Mucosa of rectum (tissue), 2 donors: ENCODE measurements around the gene ZNF771.

ENCODE experiments used
- H3K27ac ChIP-seq, 2 donors: one replicate each; pipeline ENCODE4 v1.7.0; 2013; ENCODE audit warnings: inconsistent platforms in 2 of 2, low read depth in 2 of 2, low read length in 2 of 2
- H3K27me3 ChIP-seq, 2 donors: one replicate each; pipeline ENCODE4 v1.7.0; 2013; ENCODE audit warnings: low read length in 2 of 2; ENCODE audit not compliant: control insufficient read depth in 2 of 2, insufficient read depth in 2 of 2
- H3K36me3 ChIP-seq, 2 donors: one replicate each; pipeline ENCODE4 v1.7.0; 2013; ENCODE audit warnings: low read length in 2 of 2; ENCODE audit not compliant: control insufficient read depth in 2 of 2, insufficient read depth in 2 of 2
- H3K4me1 ChIP-seq, 2 donors: one replicate each; pipeline ENCODE4 v1.7.0; 2013; ENCODE audit warnings: low read length in 2 of 2, mild to moderate bottlenecking in 1 of 2; ENCODE audit not compliant: control insufficient read depth in 2 of 2, insufficient read depth in 2 of 2
- H3K4me3 ChIP-seq, 2 donors: one replicate each; pipeline ENCODE4 v1.7.0; 2013; ENCODE audit warnings: low read length in 2 of 2
- H3K9ac ChIP-seq, 2 donors: one replicate each; pipeline ENCODE4 v1.7.0; 2013; ENCODE audit warnings: low read length in 2 of 2, low read depth in 1 of 2, mild to moderate bottlenecking in 1 of 2
- H3K9me3 ChIP-seq, 2 donors: one replicate each; pipeline ENCODE4 v1.7.0; 2013; ENCODE audit warnings: low read length in 2 of 2; ENCODE audit not compliant: control insufficient read depth in 2 of 2
- donor health status: healthy.
- donor health status: Normal muscosa, but diverticular disease.

Gene ZNF771

GRCh38 chr16:30368122-30368791 lies 39.1 kb upstream of the ZNF771 start:
- Histone ChIP-seq H3K4me1 (peaks cover 24 to 32% of the 10 kb centered on the region in 2 donors), H3K4me3 (peak overlapping the region; percentile 70 to 84), H3K27me3 (no peaks in the 10 kb centered on the region), H3K27ac (peak overlapping the region; percentile 5 to 32), H3K9me3 (no peaks in the 10 kb centered on the region), H3K9ac (peak overlapping the region; percentile 75), H3K36me3 (peaks cover 13 to 14% of the 10 kb centered on the region in 2 donors)

DNA sequence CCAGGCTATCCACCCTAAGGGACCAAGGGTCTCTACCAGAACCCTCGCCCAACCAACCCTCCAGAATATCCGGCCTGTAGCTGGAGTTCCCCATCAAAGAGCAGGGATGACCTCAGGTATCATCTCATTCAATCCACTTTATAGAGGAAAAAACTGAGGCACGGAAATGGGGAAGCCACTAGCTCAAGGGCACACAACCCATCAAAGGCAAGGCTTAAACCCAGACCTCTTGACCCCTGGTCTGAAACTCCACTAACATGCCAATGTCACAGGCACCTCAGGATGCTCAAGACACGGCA lies 38.7 kb upstream of the ZNF771 start:
- Histone ChIP-seq H3K4me1 (peaks cover 24 to 32% of the 10 kb centered on the region in 2 donors), H3K27ac (peak overlapping the region; percentile 19 to 32), H3K9ac (peak overlapping the region; percentile 75), H3K4me3 (peak overlapping the region; percentile 70 to 84), H3K27me3 (no peaks in the 10 kb centered on the region), H3K9me3 (no peaks in the 10 kb centered on the region), H3K36me3 (peaks cover 13 to 14% of the 10 kb centered on the region in 2 donors)

DNA sequence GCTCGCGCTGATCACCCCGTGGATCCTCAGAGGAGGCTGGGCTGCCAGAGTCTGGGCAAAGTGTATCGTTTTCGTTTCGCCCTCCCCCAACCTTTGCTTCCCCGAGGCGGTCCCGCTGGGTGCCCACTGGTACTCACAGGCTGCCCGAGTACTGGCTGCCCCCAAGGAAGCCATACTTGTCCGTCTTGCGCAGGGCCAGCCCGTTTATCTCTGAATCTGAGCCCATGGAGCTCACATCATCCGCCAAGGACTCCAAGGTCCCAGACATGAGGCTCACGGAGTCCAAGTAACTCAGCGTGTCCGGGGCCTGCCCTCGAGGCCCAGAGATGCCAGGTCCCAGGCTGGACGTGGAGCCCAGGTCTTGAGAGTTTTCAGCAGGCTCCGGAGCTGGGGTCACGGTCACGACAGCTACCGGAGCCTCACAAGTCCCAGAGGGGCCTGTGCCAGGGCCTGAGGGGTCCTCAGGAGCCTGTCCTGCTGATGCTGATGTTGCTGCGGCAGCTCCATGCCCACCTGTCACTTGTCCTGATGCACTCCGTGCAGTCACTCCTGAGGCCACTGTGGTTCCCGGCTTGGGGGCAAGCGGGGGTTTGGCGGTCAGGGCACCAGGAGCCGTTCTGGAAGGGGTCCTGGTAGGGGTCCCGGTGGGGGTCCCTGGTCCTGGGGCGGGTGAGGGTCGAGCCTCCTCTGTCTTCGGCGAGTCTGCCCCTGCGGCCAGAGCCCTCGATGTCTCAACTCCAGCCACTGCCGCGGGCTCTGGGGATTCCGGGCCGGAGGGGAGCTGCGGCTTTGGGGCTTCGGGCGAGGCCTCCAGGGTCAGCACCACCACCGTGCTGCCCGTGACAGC lies 38.1 kb upstream of the ZNF771 start:
- peak overlapping the region; percentile 70 to 84 for H3K4me3 ChIP-seq
- peaks cover 24 to 32% of the 10 kb centered on the region in 2 donors for H3K4me1 ChIP-seq
- peak overlapping the region; percentile 75 for H3K9ac ChIP-seq
- no peaks in the 10 kb centered on the region for H3K27me3 ChIP-seq
- H3K27ac ChIP-seq = peak overlapping the region; percentile 19 to 67
- H3K36me3 ChIP-seq = peaks cover 13% of the 10 kb centered on the region in 2 donors
- no peaks in the 10 kb centered on the region for H3K9me3 ChIP-seq

- Histone ChIP-seq H3K27ac (peak overlapping the region; percentile 19 to 67), H3K9ac (peak overlapping the region in 1 of 2 donors; percentile 75), H3K4me1 (peaks cover 24 to 32% of the 10 kb centered on the region in 2 donors), H3K4me3 (peak overlapping the region; percentile 70 to 84), H3K36me3 (peaks cover 6 to 8% of the 10 kb centered on the region in 2 donors), H3K27me3 (no peaks in the 10 kb centered on the region), H3K9me3 (no peaks in the 10 kb centered on the region)
These were observed 37.4 kb upstream of the ZNF771 start for GRCh38 chr16:30369938-30370455.

GRCh38 chr16:30370456-30371247 lies 36.8 kb upstream of the ZNF771 start, which contains the start of gene TBC1D10B:
TBC1D10B (minus strand) TSS chr16:30370494; CDS start chr16:30370183, 311 bp downstream.
- H3K36me3 ChIP-seq = peaks cover 0 to 2% of the 10 kb centered on the region in 2 donors
- H3K4me3 ChIP-seq = peak within 1 kb of the TSS; percentile 70 to 84
- H3K27me3 ChIP-seq = no peaks in the 10 kb centered on the region
- peak within 1 kb of the TSS; percentile 82 to 87 for H3K27ac ChIP-seq
- no peaks in the 10 kb centered on the region for H3K9me3 ChIP-seq
- peak within 1 kb of the TSS; percentile 75 for H3K9ac ChIP-seq
- peaks cover 24 to 32% of the 10 kb centered on the region in 2 donors for H3K4me1 ChIP-seq

DNA sequence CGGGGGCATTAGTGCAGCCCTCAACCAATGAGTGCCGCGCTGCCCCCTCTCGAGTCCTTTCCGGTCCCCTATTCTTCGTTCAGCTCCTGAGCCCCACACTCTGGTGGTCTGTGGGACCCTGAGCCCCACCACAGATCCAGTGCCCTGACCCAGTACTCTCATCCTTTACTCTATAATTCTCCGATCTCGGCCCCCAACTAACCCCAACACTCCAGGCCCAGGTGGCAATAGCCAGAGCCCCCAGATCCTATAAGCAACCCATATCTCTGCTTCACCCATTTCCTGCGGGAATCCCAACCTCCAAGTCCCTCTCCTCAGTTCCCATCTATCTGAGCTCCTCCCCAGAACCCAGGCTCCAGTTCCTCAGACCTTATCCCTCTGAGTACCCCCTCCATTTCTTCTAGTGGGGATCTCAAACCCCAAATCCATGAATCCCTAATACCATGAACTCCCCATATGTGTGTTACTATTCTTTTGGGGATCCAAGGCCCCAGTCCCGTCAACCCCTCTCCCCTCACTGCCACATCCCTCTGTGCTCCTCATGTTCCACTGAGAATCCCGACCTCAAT lies 36.1 kb upstream of the ZNF771 start:
- H3K36me3 ChIP-seq = no peaks in the 10 kb centered on the region
- H3K4me3 ChIP-seq = peak overlapping the region; percentile 65 to 70
- H3K9me3 ChIP-seq = no peaks in the 10 kb centered on the region
- peak overlapping the region; percentile 82 to 87 for H3K27ac ChIP-seq
- H3K4me1 ChIP-seq = peaks cover 24 to 32% of the 10 kb centered on the region in 2 donors
- no peaks in the 10 kb centered on the region for H3K27me3 ChIP-seq
- peak overlapping the region; percentile 72 to 73 for H3K9ac ChIP-seq

- Histone ChIP-seq H3K27me3 (no peaks in the 10 kb centered on the region), H3K9ac (peak overlapping the region in 1 of 2 donors; percentile 8), H3K36me3 (no peaks in the 10 kb centered on the region), H3K27ac (no peak overlapping the region), H3K4me1 (peaks cover 25 to 30% of the 10 kb centered on the region in 2 donors), H3K9me3 (no peaks in the 10 kb centered on the region), H3K4me3 (no peak overlapping the region)
These were observed 35.2 kb upstream of the ZNF771 start for GRCh38 chr16:30372038-30372712.

DNA sequence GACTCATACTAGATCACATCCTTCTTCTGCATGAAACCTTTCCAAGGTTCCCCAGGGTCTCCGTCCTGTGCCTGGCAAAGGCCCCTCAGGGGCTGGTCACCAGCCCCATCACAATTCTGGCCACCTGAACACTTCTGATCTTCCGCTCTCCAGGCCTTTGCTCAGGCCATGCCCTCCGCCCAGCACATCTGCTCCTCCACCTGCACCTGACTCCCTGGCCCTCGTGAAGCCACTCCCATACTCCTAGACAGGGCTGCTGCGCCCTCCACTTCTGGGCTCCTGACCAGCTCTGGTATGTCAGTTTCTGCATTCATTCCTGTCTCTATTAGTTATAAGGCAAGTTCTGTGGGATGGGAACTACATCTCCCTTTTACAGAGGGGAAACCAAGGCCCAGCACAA lies 34.7 kb upstream of the ZNF771 start:
- Histone ChIP-seq H3K4me1 (peaks cover 23 to 27% of the 10 kb centered on the region in 2 donors), H3K9me3 (no peaks in the 10 kb centered on the region), H3K27me3 (no peaks in the 10 kb centered on the region), H3K4me3 (no peak overlapping the region), H3K27ac (no peak overlapping the region), H3K9ac (no peak overlapping the region), H3K36me3 (no peaks in the 10 kb centered on the region)

DNA sequence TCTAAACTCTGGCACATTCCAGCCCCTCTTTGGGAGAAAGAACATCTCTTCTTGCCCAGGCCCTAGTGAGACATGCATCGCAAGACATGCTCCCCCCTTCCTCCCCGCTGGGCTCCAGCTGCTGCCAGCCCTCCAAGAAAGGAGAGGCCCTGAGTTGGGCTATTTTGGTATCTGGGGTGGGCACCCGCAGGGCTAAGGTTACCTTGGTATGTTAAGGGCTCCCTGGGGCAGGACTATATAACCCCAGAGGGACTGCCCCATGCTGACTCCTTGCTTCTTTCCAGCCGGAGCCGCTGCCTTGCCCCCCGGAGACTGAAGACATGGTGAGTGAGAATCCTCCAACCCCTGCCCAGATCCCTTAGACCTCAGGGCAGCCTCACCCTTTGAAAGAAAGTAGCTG lies 32.9 kb upstream of the ZNF771 start, which contains the start of gene MYL11:
TSS of gene MYL11 (plus strand) at position 265 of the 400 bp plus-strand sequence. CDS start at position 321, 56 bp downstream.
- H3K27me3 ChIP-seq = no peaks in the 10 kb centered on the region
- H3K36me3 ChIP-seq = no peaks in the 10 kb centered on the region
- H3K4me3 ChIP-seq = no peak within 1 kb of the TSS
- peaks cover 19 to 21% of the 10 kb centered on the region in 2 donors for H3K4me1 ChIP-seq
- no peak within 1 kb of the TSS for H3K9ac ChIP-seq
- H3K9me3 ChIP-seq = no peaks in the 10 kb centered on the region
- no peak within 1 kb of the TSS for H3K27ac ChIP-seq
